HEK293 (cell line): Measurements from ENCODE around the gene SBF1.

Experiments
- CTCF ChIA-PET: fragments of 350-600 bp; formaldehyde crosslinking; extraction: SDS; loops from one replicate; lab custom pipeline; 2021; ENCODE audit warnings: antibody characterized with exemption; lab: Yijun Ruan, JAX
- POLR2A ChIA-PET: fragments of 300-600 bp; formaldehyde crosslinking; extraction: SDS; loops from one replicate; lab custom pipeline; 2020; ENCODE audit warnings: antibody characterized with exemption, inconsistent platforms; lab: Yijun Ruan, JAX
- H3K27ac ChIP-seq: fragments of 200-500 bp; sonication (Bioruptor generic); 2 replicates; pipeline ENCODE4 v1.5.1; 2014; ENCODE audit warnings: low read depth, low read length, control low read depth, inconsistent platforms; ENCODE audit errors: extremely low read depth
- H3K36me3 ChIP-seq, 2 experiments: fragments of 200-500 bp in 1 of 2; sonication (Bioruptor generic) in 1 of 2; 1 replicate in 1 of 2; 2 replicates in 1 of 2; pipeline ENCODE4 v1.5.1; 2014 to 2017; ENCODE audit warnings: inconsistent platforms in 2 of 2, low read length in 2 of 2; ENCODE audit not compliant: control insufficient read depth in 2 of 2, insufficient read depth in 1 of 2
- H3K4me1 ChIP-seq: fragments of 200-500 bp; sonication (Bioruptor generic); 2 replicates; pipeline ENCODE4 v1.5.1; 2014; ENCODE audit warnings: mild to moderate bottlenecking, low read length, inconsistent platforms; ENCODE audit not compliant: control insufficient read depth, insufficient read depth
- H3K4me3 ChIP-seq: 2 replicates; pipeline ENCODE4 v1.5.1; 2011; ENCODE audit warnings: low read depth, mild to moderate bottlenecking, control low read depth, low read length, moderate library complexity
- H3K9me3 ChIP-seq: fragments of 200-500 bp; sonication (Bioruptor generic); 2 replicates; pipeline ENCODE4 v1.5.1; 2014; ENCODE audit warnings: low read depth, low read length, inconsistent platforms; ENCODE audit not compliant: control insufficient read depth, insufficient read depth
- EGR2 ChIP-seq: fragments of 450-650 bp; formaldehyde crosslinking; IDR thresholded peaks from 2 replicates; pipeline ENCODE4 v1.5.1; 2016; ENCODE audit warnings: low read depth, missing biosample characterization, missing genetic modification characterization
- GFI1B ChIP-seq: fragments of 450-650 bp; formaldehyde crosslinking; IDR thresholded peaks from 2 replicates; pipeline ENCODE4 v1.5.1; 2016; ENCODE audit warnings: missing biosample characterization, missing genetic modification characterization
- GLIS1 ChIP-seq: fragments of 450-650 bp; formaldehyde crosslinking; IDR thresholded peaks from 2 replicates; pipeline ENCODE4 v1.5.1; 2016; ENCODE audit warnings: missing biosample characterization, missing genetic modification characterization
- OSR2 ChIP-seq: fragments of 450-650 bp; formaldehyde crosslinking; IDR thresholded peaks from 2 replicates; pipeline ENCODE4 v1.5.1; 2016; ENCODE audit warnings: missing biosample characterization, missing genetic modification characterization
- PATZ1 ChIP-seq: fragments of 450-650 bp; formaldehyde crosslinking; IDR thresholded peaks from 2 replicates; pipeline ENCODE4 v1.5.1; 2016; ENCODE audit warnings: missing biosample characterization, missing genetic modification characterization
- ZEB2 ChIP-seq: fragments of 450-650 bp; formaldehyde crosslinking; IDR thresholded peaks from 2 replicates; pipeline ENCODE4 v1.5.1; 2016; ENCODE audit warnings: missing biosample characterization, missing genetic modification characterization
- ZFHX2 ChIP-seq: fragments of 450-650 bp; formaldehyde crosslinking; conservative IDR thresholded peaks from 2 replicates; pipeline ENCODE4 v1.5.1; 2016; ENCODE audit warnings: missing biosample characterization, missing genetic modification characterization
- ZFP3 ChIP-seq: fragments of 450-650 bp; formaldehyde crosslinking; IDR thresholded peaks from 2 replicates; pipeline ENCODE4 v1.5.1; 2016; ENCODE audit warnings: low read depth, missing biosample characterization, missing genetic modification characterization
- ZNF10 ChIP-seq: fragments of 450-650 bp; formaldehyde crosslinking; IDR thresholded peaks from 2 replicates; pipeline ENCODE4 v1.5.1; 2017; ENCODE audit warnings: missing biosample characterization, missing genetic modification characterization
- ZNF155 ChIP-seq: fragments of 450-650 bp; formaldehyde crosslinking; IDR thresholded peaks from 2 replicates; pipeline ENCODE4 v1.5.1; 2016; ENCODE audit warnings: missing biosample characterization, missing genetic modification characterization
- ZNF169 ChIP-seq: fragments of 450-650 bp; formaldehyde crosslinking; IDR thresholded peaks from 2 replicates; pipeline ENCODE4 v1.5.1; 2016; ENCODE audit warnings: missing biosample characterization, missing genetic modification characterization
- ZNF239 ChIP-seq: fragments of 450-650 bp; formaldehyde crosslinking; IDR thresholded peaks from 2 replicates; pipeline ENCODE4 v1.5.1; 2016; ENCODE audit warnings: missing biosample characterization, missing genetic modification characterization
- ZNF391 ChIP-seq: fragments of 450-650 bp; formaldehyde crosslinking; IDR thresholded peaks from 2 replicates; pipeline ENCODE4 v1.5.1; 2016; ENCODE audit warnings: low read depth, missing biosample characterization, missing genetic modification characterization, borderline replicate concordance
- ZNF416 ChIP-seq: fragments of 450-650 bp; formaldehyde crosslinking; IDR thresholded peaks from 2 replicates; pipeline ENCODE4 v1.5.1; 2016; ENCODE audit warnings: missing biosample characterization, missing genetic modification characterization
- ZNF501 ChIP-seq: fragments of 450-650 bp; formaldehyde crosslinking; IDR thresholded peaks from 2 replicates; pipeline ENCODE4 v1.5.1; 2016; ENCODE audit warnings: missing biosample characterization, missing genetic modification characterization
- ZNF610 ChIP-seq: fragments of 450-650 bp; formaldehyde crosslinking; IDR thresholded peaks from 2 replicates; pipeline ENCODE4 v1.5.1; 2016; ENCODE audit warnings: missing biosample characterization, missing genetic modification characterization, borderline replicate concordance
- ZNF629 ChIP-seq: fragments of 450-650 bp; formaldehyde crosslinking; IDR thresholded peaks from 2 replicates; pipeline ENCODE4 v1.5.1; 2017; ENCODE audit warnings: missing biosample characterization, missing genetic modification characterization
- ZNF645 ChIP-seq: fragments of 450-650 bp; formaldehyde crosslinking; IDR thresholded peaks from 2 replicates; pipeline ENCODE4; 2016; ENCODE audit warnings: missing biosample characterization, missing genetic modification characterization
- ZNF76 ChIP-seq: fragments of 450-650 bp; formaldehyde crosslinking; IDR thresholded peaks from 2 replicates; pipeline ENCODE4; 2016; ENCODE audit warnings: low read depth, missing biosample characterization, missing genetic modification characterization, borderline replicate concordance
- ZNF837 ChIP-seq: fragments of 450-650 bp; formaldehyde crosslinking; IDR thresholded peaks from 2 replicates; pipeline ENCODE4 v1.5.1; 2016; ENCODE audit warnings: missing biosample characterization, missing genetic modification characterization

Gene SBF1

GRCh38 chr22:50439871-50440331, 34.9 kb downstream of the SBF1 start:
- Histone ChIP-seq H3K9me3 (no peaks in the 10 kb centered on the region), H3K4me1 (no peaks in the 10 kb centered on the region; the same call in 1 of the 2 replicates), H3K36me3 (peaks cover 0 to 88% of the 10 kb centered on the region in 2 experiments; a peak in 2 of 3 replicates), H3K4me3 (no peak overlapping the region), H3K27ac (no peak overlapping the region)
- TF ChIP-seq ZFHX2 (tag by site-specific recombination) = peak; percentile 61
- 0 out of 2 replicates have a peak, but pooled peaks have one; percentile 10 for TF ChIP-seq PATZ1 (tag by site-specific recombination)
- no peak for TF ChIP-seq ZNF10 (tag by site-specific recombination)
- no peak for TF ChIP-seq ZNF645 (tag by site-specific recombination)
- TF ChIP-seq GLIS1 (tag by site-specific recombination) = no peak; the same call in 1 of the 2 replicates
- no peak for TF ChIP-seq ZNF169 (tag by site-specific recombination)
- TF ChIP-seq GFI1B (tag by site-specific recombination) = no peak
- TF ChIP-seq ZNF155 (tag by site-specific recombination) = no peak
- no peak for TF ChIP-seq ZNF239
- TF ChIP-seq EGR2 (tag by site-specific recombination) = peak; percentile 18; the same call in 1 of the 2 replicates
- no peak for TF ChIP-seq OSR2 (tag by site-specific recombination)
- no peak for TF ChIP-seq ZNF837 (tag by site-specific recombination)
- CTCF ChIA-PET = no interaction called here
- POLR2A ChIA-PET = interaction anchor here (0.5 kb wide), 1 partner anchor 13 kb away, joined by 6 read pairs; no protein-coding TSS in a partner anchor

- no peaks in the 10 kb centered on the region for H3K4me1 ChIP-seq
- H3K36me3 ChIP-seq = peaks cover 0 to 87% of the 10 kb centered on the region in 2 experiments; a peak in 2 of 3 replicates
- TF ChIP-seq ZNF391 (tag by site-specific recombination) (no peak), ZNF610 (tag by site-specific recombination) (no peak), ZNF416 (no peak), ZFHX2 (tag by site-specific recombination) (peak; percentile 88), ZFP3 (tag by site-specific recombination) (no peak), ZNF76 (tag by site-specific recombination) (no peak), ZNF501 (no peak), ZNF629 (tag by site-specific recombination) (no peak), EGR2 (tag by site-specific recombination) (peak; percentile 87), ZEB2 (tag by site-specific recombination) (no peak)
- TF ChIP-seq, all 188 proteins: peak for 2
- ChIA-PET POLR2A (interaction anchor here (0.5 to 1.0 kb wide), 2 partner anchors 9 to 13 kb away, joined by 3 to 6 read pairs; no protein-coding TSS in a partner anchor), CTCF (interaction anchor here (0.6 to 1.0 kb wide), 3 partner anchors 12 to 106 kb away, joined by 3 read pairs; partner anchors contain the start of gene SCO2)
- Histone ChIP-seq H3K27ac (no peak overlapping the region), H3K4me3 (no peak overlapping the region), H3K9me3 (no peaks in the 10 kb centered on the region)
Observed at GRCh38 chr22:50439314-50439870, 35.4 kb downstream of the SBF1 start.
